MV-4-11 (cell line): ENCODE measurements around the gene MMAB.

ENCODE experiments used
- DNase-seq: peaks from one replicate; lab custom pipeline; 2025; lab: John Stamatoyannopoulos, UW

MMAB gene

GRCh38 chr12:109538191-109538863 is 35.0 kb downstream of the MMAB start:
- DNase-seq, result no peak

GRCh38 chr12:109537136-109537535 is 36.2 kb downstream of the MMAB start:
- DNase-seq, result no peak

GRCh38 chr12:109535863-109536250 is 37.4 kb downstream of the MMAB start:
- no peak for DNase-seq

GRCh38 chr12:109535231-109535862 is 38.0 kb downstream of the MMAB start:
- DNase-seq, result no peak

- no peak for DNase-seq
Measured at GRCh38 chr12:109534456-109534855, 38.8 kb downstream of the MMAB start.

- no peak for DNase-seq
Measured at GRCh38 chr12:109533487-109533740, 39.9 kb downstream of the MMAB start.

GRCh38 chr12:109532721-109533486 is 40.4 kb downstream of the MMAB start:
- DNase-seq, result no peak

GRCh38 chr12:109531411-109531810 is 41.9 kb downstream of the MMAB start:
- DNase-seq, result no peak

GRCh38 chr12:109529691-109530640 is 43.3 kb downstream of the MMAB start:
- no peak for DNase-seq

- DNase-seq, result no peak
Measured at GRCh38 chr12:109527489-109528123, 45.7 kb downstream of the MMAB start.

- DNase-seq, result no peak
Measured at GRCh38 chr12:109525279-109525585, 48.1 kb downstream of the MMAB start.

GRCh38 chr12:109524466-109525278 is 48.6 kb downstream of the MMAB start:
- no peak for DNase-seq

- DNase-seq, result no peak
Measured at GRCh38 chr12:109523504-109523903, 49.8 kb downstream of the MMAB start.

GRCh38 chr12:109523071-109523470 is 50.2 kb downstream of the MMAB start:
- DNase-seq, result no peak

- no peak for DNase-seq
Measured at GRCh38 chr12:109521831-109522230, 51.5 kb downstream of the MMAB start.

- no peak for DNase-seq
Measured at GRCh38 chr12:109519787-109520186, 53.5 kb downstream of the MMAB start.

- DNase-seq, result peak; percentile 35
Measured at GRCh38 chr12:109518820-109519665, 54.3 kb downstream of the MMAB start.

- no peak for DNase-seq
Measured at GRCh38 chr12:109517619-109518018, 55.7 kb downstream of the MMAB start.

- no peak for DNase-seq
Measured at GRCh38 chr12:109513977-109514376, 59.3 kb downstream of the MMAB start.

GRCh38 chr12:109513051-109513450 is 60.3 kb downstream of the MMAB start:
- DNase-seq, result no peak
